Activated CD8-positive, alpha-beta T cell treated with anti-CD3 and anti-CD28 coated beads for 36 hours (primary cell): ENCODE results near the gene PRRX2. TPM values are rescaled to one million over a fixed set of nuclear protein-coding genes. Genes with fewer than 3 reads are reported as not detected.
"Not testable (repeated sequence)": the region's sequence is repeated elsewhere in the genome, so short reads cannot be mapped to it uniquely, and the experiment has no call there.

ENCODE experiments used
- ATAC-seq: fragments of 200-7000 bp; cut with Tn5 transposase; one replicate; pipeline ENCODE4 v1.10.0; 2021; ENCODE audit warnings: mild to moderate bottlenecking, moderate library complexity
- CTCF ChIA-PET: fragments of 350-600 bp; sonication (Branson Sonifier 250); formaldehyde crosslinking; loops from one replicate; lab custom pipeline; 2021; ENCODE audit warnings: antibody characterized with exemption; lab: Charles Lee
- POLR2A ChIA-PET: fragments of 350-600 bp; sonication (Branson Sonifier 250); formaldehyde crosslinking; loops from one replicate; lab custom pipeline; 2021; ENCODE audit warnings: antibody characterized with exemption; lab: Charles Lee
- DNase-seq: peaks from one replicate; pipeline ENCODE4 v3.0.0-alpha.2; 2020
- H3K27ac Mint-ChIP-seq: one replicate; pipeline ENCODE4 v1.8.0; 2021; ENCODE audit warnings: mild to moderate bottlenecking, mixed read lengths
- H3K27me3 Mint-ChIP-seq: one replicate; pipeline ENCODE4 v1.8.0; 2021; ENCODE audit warnings: mixed read lengths
- H3K36me3 Mint-ChIP-seq: one replicate; pipeline ENCODE4 v1.8.0; 2021; ENCODE audit warnings: low read depth, mixed read lengths
- H3K4me1 Mint-ChIP-seq: one replicate; pipeline ENCODE4 v1.8.0; 2021; ENCODE audit warnings: low read depth, mixed read lengths
- H3K4me3 Mint-ChIP-seq: one replicate; pipeline ENCODE4 v1.8.0; 2021; ENCODE audit warnings: mild to moderate bottlenecking, moderate library complexity, mixed read lengths
- H3K9me3 Mint-ChIP-seq: one replicate; pipeline ENCODE4 v1.8.0; 2021; ENCODE audit warnings: mixed read lengths
- intact Hi-C: fragments of 100-400 bp; cut with micrococcal nuclease; formaldehyde crosslinking; loops from one replicate; pipeline ENCODE4 v1.10.0; 2022
- total RNA-seq, 2 experiments: library from RNA; stranded (reverse); gene quantifications; one replicate each; pipeline ENCODE4 v1.2.3, GENCODE V29; 2021
- TF ChIP-seq, protein P1 (sequence below): fragments of 200-600 bp; IDR thresholded peaks from one replicate; pipeline ENCODE4 v1.8.0; 2022; ENCODE audit warnings: antibody characterized with exemption, mild to moderate bottlenecking

The PRRX2 gene
- total RNA-seq, 2 experiments from 2014 or later, result 0.85 to 1.2 TPM

DNA sequence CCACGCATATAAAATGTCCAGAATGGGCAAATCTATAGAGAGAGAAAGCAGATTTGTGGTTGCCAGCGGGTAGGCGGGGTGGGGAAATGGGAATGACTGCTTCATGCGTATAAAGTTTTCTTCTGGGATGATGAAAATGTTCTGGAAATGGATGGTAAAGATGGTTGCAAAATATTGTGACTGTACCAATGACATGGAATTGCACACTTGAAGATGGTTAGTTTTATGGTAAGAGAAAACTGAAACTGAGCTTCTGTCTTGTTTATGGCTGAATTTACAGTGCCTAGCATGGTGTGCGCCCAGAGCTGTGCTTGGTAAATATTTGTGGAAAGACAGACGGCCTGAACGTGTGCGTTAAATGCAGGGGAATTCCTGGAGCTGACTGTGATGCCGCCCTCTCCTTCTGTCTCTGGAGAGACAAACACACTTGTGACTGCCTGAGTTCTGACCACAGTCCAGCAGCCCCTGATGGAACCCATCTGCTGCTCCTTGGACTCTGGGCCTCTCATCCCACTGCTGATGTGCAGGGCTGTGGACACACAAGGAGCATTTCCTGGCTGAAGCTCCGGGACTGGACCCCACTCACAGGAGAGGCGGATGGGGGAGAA, 96.0 kb downstream of the PRRX2 start:
- no peak for ATAC-seq
- Mint-ChIP-seq H3K27ac (no peak overlapping the region), H3K4me3 (no peak overlapping the region), H3K9me3 (no peaks in the 10 kb centered on the region), H3K36me3 (no peaks in the 10 kb centered on the region), H3K4me1 (peaks cover 9% of the 10 kb centered on the region), H3K27me3 (no peaks in the 10 kb centered on the region)
- ChIA-PET CTCF (interaction anchor here (0.9 kb wide), 1 partner anchor 11 kb away, joined by 3 read pairs; no protein-coding TSS in a partner anchor), POLR2A (interaction anchor here (1.1 kb wide), 1 partner anchor 15 kb away, joined by 3 read pairs; no protein-coding TSS in a partner anchor)
- intact Hi-C loops, result no loop called here
- TF ChIP-seq, protein P1, sequence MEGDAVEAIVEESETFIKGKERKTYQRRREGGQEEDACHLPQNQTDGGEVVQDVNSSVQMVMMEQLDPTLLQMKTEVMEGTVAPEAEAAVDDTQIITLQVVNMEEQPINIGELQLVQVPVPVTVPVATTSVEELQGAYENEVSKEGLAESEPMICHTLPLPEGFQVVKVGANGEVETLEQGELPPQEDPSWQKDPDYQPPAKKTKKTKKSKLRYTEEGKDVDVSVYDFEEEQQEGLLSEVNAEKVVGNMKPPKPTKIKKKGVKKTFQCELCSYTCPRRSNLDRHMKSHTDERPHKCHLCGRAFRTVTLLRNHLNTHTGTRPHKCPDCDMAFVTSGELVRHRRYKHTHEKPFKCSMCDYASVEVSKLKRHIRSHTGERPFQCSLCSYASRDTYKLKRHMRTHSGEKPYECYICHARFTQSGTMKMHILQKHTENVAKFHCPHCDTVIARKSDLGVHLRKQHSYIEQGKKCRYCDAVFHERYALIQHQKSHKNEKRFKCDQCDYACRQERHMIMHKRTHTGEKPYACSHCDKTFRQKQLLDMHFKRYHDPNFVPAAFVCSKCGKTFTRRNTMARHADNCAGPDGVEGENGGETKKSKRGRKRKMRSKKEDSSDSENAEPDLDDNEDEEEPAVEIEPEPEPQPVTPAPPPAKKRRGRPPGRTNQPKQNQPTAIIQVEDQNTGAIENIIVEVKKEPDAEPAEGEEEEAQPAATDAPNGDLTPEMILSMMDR, result no peak
- no peak for DNase-seq

DNA sequence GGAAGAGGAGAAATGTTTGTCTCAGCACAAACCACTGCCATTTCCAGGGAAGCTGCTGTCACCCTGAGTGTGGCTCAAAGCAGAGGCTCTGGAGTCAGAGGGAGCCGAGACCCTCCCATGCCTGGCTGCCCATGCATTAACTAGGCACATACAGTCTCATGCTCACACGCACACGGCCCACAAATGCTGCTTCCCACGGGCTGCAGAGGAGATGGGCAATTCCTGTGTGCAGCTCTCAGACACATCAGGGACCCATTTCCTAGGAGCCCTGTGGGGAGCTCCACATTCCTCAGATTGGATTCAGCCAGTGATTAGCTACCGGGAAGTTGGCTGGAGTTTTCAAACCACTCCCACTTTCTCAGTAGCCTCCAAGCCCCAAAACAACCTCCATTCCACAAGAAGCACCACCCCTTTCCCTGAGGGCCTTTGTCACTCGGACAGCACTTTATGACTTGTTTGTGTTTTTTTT, 96.5 kb downstream of the PRRX2 start:
- H3K36me3 Mint-ChIP-seq, result no peaks in the 10 kb centered on the region
- TF ChIP-seq, protein P1, result no peak
- H3K9me3 Mint-ChIP-seq, result no peaks in the 10 kb centered on the region
- H3K4me3 Mint-ChIP-seq, result no peak overlapping the region
- ATAC-seq (no peak), DNase-seq (no peak)
- H3K27me3 Mint-ChIP-seq, result no peaks in the 10 kb centered on the region
- H3K4me1 Mint-ChIP-seq, result peaks cover 9% of the 10 kb centered on the region
- POLR2A ChIA-PET, result interaction anchor here (1.1 kb wide), 1 partner anchor 15 kb away, joined by 3 read pairs; no protein-coding TSS in a partner anchor
- intact Hi-C loops, result no loop called here
- H3K27ac Mint-ChIP-seq, result no peak overlapping the region
- CTCF ChIA-PET, result interaction anchor here (0.9 to 1.6 kb wide), 2 partner anchors 11 to 24 kb away, joined by 3 to 4 read pairs; no protein-coding TSS in a partner anchor

DNA sequence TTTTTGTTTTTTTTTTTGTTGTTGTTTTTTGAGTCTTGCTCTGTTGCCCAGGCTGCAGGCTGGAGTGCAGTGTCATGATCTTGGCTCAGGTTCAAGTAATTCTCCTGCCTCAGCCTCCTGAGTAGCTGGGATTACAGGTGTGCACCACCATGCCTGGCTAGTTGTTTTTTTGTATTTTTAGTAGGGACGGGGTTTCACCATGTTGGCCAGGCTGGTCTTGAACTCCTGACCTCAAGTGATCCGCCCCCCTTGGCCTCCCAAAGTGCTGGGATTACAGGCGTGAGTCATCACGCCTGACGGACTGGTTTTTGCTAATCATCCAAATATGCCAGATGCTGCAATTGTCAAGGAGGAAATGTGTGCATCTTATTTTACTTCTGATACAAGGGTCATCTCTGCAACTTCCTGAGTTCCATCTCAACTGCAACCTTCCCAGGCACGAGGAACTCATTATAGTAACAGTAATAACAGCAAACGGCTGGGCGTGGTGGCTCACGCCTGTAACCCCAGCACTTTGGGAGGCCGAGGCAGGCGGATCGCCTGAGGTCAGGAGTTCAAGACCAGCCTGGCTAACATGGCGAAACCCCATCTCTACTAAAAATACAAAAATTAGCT, 97.0 kb downstream of the PRRX2 start:
- H3K27me3 Mint-ChIP-seq, intact Hi-C loops, H3K27ac Mint-ChIP-seq, H3K4me1 Mint-ChIP-seq, H3K36me3 Mint-ChIP-seq, H3K4me3 Mint-ChIP-seq, H3K9me3 Mint-ChIP-seq, ATAC-seq, DNase-seq: not testable (repeated sequence)
- ChIA-PET CTCF (interaction anchor here (0.9 to 1.6 kb wide), 3 partner anchors 10 to 36 kb away, joined by 3 to 5 read pairs (median 4); no protein-coding TSS in a partner anchor), POLR2A (interaction anchor here (1.1 kb wide), 1 partner anchor 14 kb away, joined by 3 read pairs; no protein-coding TSS in a partner anchor)

- POLR2A ChIA-PET, result interaction anchor here (0.7 to 1.2 kb wide), 2 partner anchors 7 to 41 kb away, joined by 3 to 5 read pairs; no protein-coding TSS in a partner anchor
- TF ChIP-seq, protein P1, result no peak
- intact Hi-C loops, result no loop called here
- Mint-ChIP-seq H3K27ac (no peak overlapping the region), H3K36me3 (no peaks in the 10 kb centered on the region), H3K27me3 (no peaks in the 10 kb centered on the region), H3K4me3 (no peak overlapping the region), H3K9me3 (no peaks in the 10 kb centered on the region), H3K4me1 (peaks cover 3% of the 10 kb centered on the region)
- CTCF ChIA-PET, result interaction anchor here (0.8 to 1.6 kb wide), 4 partner anchors 26 to 620 kb away, joined by 3 to 6 read pairs (median 4); no protein-coding TSS in a partner anchor
- ATAC-seq (no peak), DNase-seq (no peak)
These were observed 97.8 kb downstream of the PRRX2 start for GRCh38 chr9:129762985-129763926.
